Right lobe of liver (tissue), 6 donors: Measurements from ENCODE around the gene ZKSCAN2. TPM values are rescaled to one million over a fixed set of nuclear protein-coding genes. Genes with fewer than 3 reads are reported as not detected.

Experiments
- ATAC-seq, 4 donors: fragments of 200-7000 bp; cut with Tn5 transposase; one replicate each; pipeline ENCODE4 v1.9.1; 2020; ENCODE audit warnings: mild to moderate bottlenecking in 4 of 4, moderate library complexity in 4 of 4
- DNase-seq, 3 donors: peaks; one replicate each; pipeline ENCODE4 v3.0.0-alpha.2; 2020
- H3K27ac ChIP-seq, 3 donors: fragments of 200-600 bp; one replicate each; pipeline ENCODE4 v1.8.0; 2022
- H3K27me3 ChIP-seq, 2 donors: fragments of 200-600 bp; one replicate each; pipeline ENCODE4 v1.8.0; 2022
- H3K36me3 ChIP-seq, 4 donors: fragments of 200-600 bp; sonication (generic) in 1 of 4; one replicate each; pipeline versions ENCODE4 v1.5.1 to v1.8.0; 2017 to 2022; ENCODE audit warnings: control low read depth in 1 of 4
- H3K4me1 ChIP-seq, 4 donors: fragments of 200-600 bp; sonication (generic) in 1 of 4; one replicate each; pipeline versions ENCODE4 v1.5.1 to v1.8.0; 2017 to 2022; ENCODE audit warnings: control low read depth in 1 of 4
- H3K4me3 ChIP-seq, 3 donors: fragments of 200-600 bp; one replicate each; pipeline ENCODE4 v1.8.0; 2022
- H3K9me3 ChIP-seq, 4 donors: fragments of 200-600 bp; sonication (generic) in 1 of 4; one replicate each; pipeline versions ENCODE4 v1.5.1 to v1.8.0; 2017 to 2022; ENCODE audit warnings: control low read depth in 1 of 4
- CTCF ChIP-seq, 4 donors: fragments of 200-600 bp in 3 of 4; fragments of 450-650 bp in 1 of 4; IDR thresholded peaks; one replicate each; pipeline versions ENCODE4 v1.5.1 to v1.8.0; 2016 to 2022; ENCODE audit warnings: antibody characterized with exemption in 4 of 4, mild to moderate bottlenecking in 2 of 4
- POLR2A ChIP-seq: fragments of 450-650 bp; IDR thresholded peaks from one replicate; pipeline ENCODE4 v1.6.1; 2017; ENCODE audit warnings: antibody characterized with exemption, mild to moderate bottlenecking
- WGBS: methylation state at CpG from one replicate; pipeline ENCODE4 v1.1.6; 2018; ENCODE audit warnings: low coverage, low lambda C conversion rate; ENCODE audit not compliant: insufficient coverage; ENCODE audit errors: missing lambda C conversion rate; 5-methylcytosine and 5-hydroxymethylcytosine counted together
- intact Hi-C, 2 donors: fragments of 100-400 bp; cut with DNase I; formaldehyde crosslinking; loops; one replicate each; pipeline versions ENCODE4 v1.11.2 to v1.14.1; 2022
- total RNA-seq, 6 experiments: library from RNA; depleted of rRNA in 2 of 6; stranded (reverse); fragments of >200 nt in 2 of 6; fragmentation: NEBNext Ultra II Directional in 3 of 6; extraction: Animal tissue kit (Norgen Biotek cat#: 25700) in 3 of 6; gene quantifications; one replicate each; pipeline versions ENCODE4 v1.1.0 to v1.2.4, GENCODE V29; 2016 to 2023
- donor health status: DM: no; HTN: yes; CAD: no.
- donor health status: DM: no; HTN: no; CAD: no.
- donor health status: DM: no; HTN: no; CAD: no.
- donor health status: DM: no; HTN: yes; CAD: no.
- donor health status: DM: no; HTN: yes; CAD: no.

Gene ZKSCAN2
- total RNA-seq, 6 experiments from 2014 or later = 2.2 to 2.7 (median 2.2) TPM

GRCh38 chr16:25213709-25214397 lies 43.8 kb downstream of the ZKSCAN2 start:
- H3K4me3 ChIP-seq = no peak overlapping the region
- no peaks in the 10 kb centered on the region for H3K36me3 ChIP-seq
- ATAC-seq (no peak), DNase-seq (no peak)
- TF ChIP-seq CTCF (IDR thresholded peaks at IDR 0.05) (no peak), POLR2A (no peak)
- H3K27me3 ChIP-seq = no peaks in the 10 kb centered on the region
- WGBS = 49% methylated on average over 6 of the region's 6 CpGs
- H3K27ac ChIP-seq = no peak overlapping the region
- H3K4me1 ChIP-seq = no peaks in the 10 kb centered on the region
- intact Hi-C loops = loop anchor here in 1 of 2 donors (5.0 kb wide), 1 partner anchor 87 kb away; no protein-coding TSS in a partner anchor
- no peaks in the 10 kb centered on the region for H3K9me3 ChIP-seq

- no peak overlapping the region for H3K4me3 ChIP-seq
- DNase-seq (no peak), ATAC-seq (no peak)
- no peaks in the 10 kb centered on the region for H3K36me3 ChIP-seq
- TF ChIP-seq CTCF (IDR thresholded peaks at IDR 0.05) (no peak), POLR2A (no peak)
- H3K27me3 ChIP-seq = no peaks in the 10 kb centered on the region
- no peak overlapping the region for H3K27ac ChIP-seq
- 72% methylated on average over 2 of the region's 2 CpGs for WGBS
- H3K9me3 ChIP-seq = no peaks in the 10 kb centered on the region
- no peaks in the 10 kb centered on the region for H3K4me1 ChIP-seq
- intact Hi-C loops = loop anchor here in 1 of 2 donors (5.0 kb wide), 1 partner anchor 85 kb away; no protein-coding TSS in a partner anchor
Observed at GRCh38 chr16:25212636-25213035, 45.0 kb downstream of the ZKSCAN2 start.

GRCh38 chr16:25210758-25211157 lies 46.9 kb downstream of the ZKSCAN2 start:
- 39% methylated on average over 4 of the region's 4 CpGs for WGBS
- Histone ChIP-seq H3K36me3 (no peaks in the 10 kb centered on the region), H3K9me3 (no peaks in the 10 kb centered on the region), H3K4me1 (no peaks in the 10 kb centered on the region), H3K27ac (no peak overlapping the region), H3K4me3 (no peak overlapping the region), H3K27me3 (no peaks in the 10 kb centered on the region)
- ATAC-seq = no peak
- DNase-seq = no peak
- intact Hi-C loops = loop anchor here in 1 of 2 donors (5.0 kb wide), 1 partner anchor 83 kb away; no protein-coding TSS in a partner anchor
- TF ChIP-seq POLR2A (no peak), CTCF (IDR thresholded peaks at IDR 0.05) (no peak)

GRCh38 chr16:25199457-25199856 lies 58.2 kb downstream of the ZKSCAN2 start:
- no peak for DNase-seq
- Histone ChIP-seq H3K9me3 (no peaks in the 10 kb centered on the region), H3K4me3 (no peak overlapping the region), H3K27ac (no peak overlapping the region), H3K36me3 (no peaks in the 10 kb centered on the region), H3K4me1 (no peaks in the 10 kb centered on the region), H3K27me3 (no peaks in the 10 kb centered on the region)
- WGBS = 95% methylated on average over 2 of the region's 7 CpGs
- intact Hi-C loops = no loop called here
- TF ChIP-seq CTCF (IDR thresholded peaks at IDR 0.05) (no peak), POLR2A (no peak)
- ATAC-seq = no peak
